ENCODE data around the gene NPLOC4. TPM values are rescaled to one million over a fixed set of nuclear protein-coding genes. Genes with fewer than 3 reads are reported as not detected.
"Not testable (repeated sequence)": the region's sequence is repeated elsewhere in the genome, so short reads cannot be mapped to it uniquely, and the experiment has no call there.

NPLOC4 gene
- total RNA-seq, 1 experiment from 2014 or later = 208 TPM

DNA sequence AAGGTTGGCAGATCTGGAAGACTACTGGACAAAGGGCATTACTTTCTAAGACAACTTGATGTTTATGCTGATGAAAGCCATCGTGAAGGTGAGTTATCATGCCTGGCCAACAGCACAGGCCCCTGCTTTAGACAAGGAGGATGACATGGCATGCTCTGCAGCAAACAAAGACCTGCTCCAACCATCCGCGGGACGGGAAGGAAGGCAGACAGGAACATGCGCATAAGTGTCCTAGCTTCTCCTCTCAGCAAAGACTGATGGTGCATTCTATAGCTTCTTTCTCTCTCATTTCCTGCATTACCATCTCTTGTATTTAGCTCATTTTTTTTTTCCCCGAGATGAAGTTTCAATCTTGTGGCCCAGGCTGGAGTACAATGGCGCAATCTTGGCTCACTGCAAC, 5.4 kb downstream of the NPLOC4 start:
- Histone ChIP-seq H3K27ac (no peak overlapping the region), H3K4me3 (no peak overlapping the region), H3K9me3 (ENCODE audit: insufficient read depth, low read depth) (no peaks in the 10 kb centered on the region), H3F3A (ENCODE audit: insufficient read depth, low read depth) (peaks cover 10% of the 10 kb centered on the region; the same call in 1 of the 2 replicates), H3K27me3 (ENCODE audit: insufficient read depth, low read depth) (no peaks in the 10 kb centered on the region), H3K4me2 (no peak overlapping the region), H3K36me3 (ENCODE audit: low read depth) (0 out of 2 replicates have a peak, but pooled peaks cover 4% of the 10 kb centered on the region), H3K9me2 (ENCODE audit: insufficient read depth) (no peaks in the 10 kb centered on the region), H3K79me2 (ENCODE audit: low read depth) (peaks cover 57% of the 10 kb centered on the region), H4K20me1 (ENCODE audit: insufficient read depth) (peaks cover 42% of the 10 kb centered on the region), H3K4me1 (replicated peaks; ENCODE audit: insufficient read depth) (peaks cover 6% of the 10 kb centered on the region; the same call in 1 of the 2 replicates), H2AFZ (no peak overlapping the region)
- ChIA-PET CTCF (no interaction called here), POLR2A (ENCODE audit: unreplicated experiment) (interaction anchor here (0.6 kb wide), 1 partner anchor 123 kb away, joined by 14 read pairs; no protein-coding TSS in a partner anchor)
- DNase-seq = no peak
- no TSS peak for BruUV-seq (replicated peaks)
- no peak for TF ChIP-seq EZH2 (IDR thresholded peaks at IDR 0.05; ENCODE audit: low read depth)
- TF ChIP-seq, protein P1, sequence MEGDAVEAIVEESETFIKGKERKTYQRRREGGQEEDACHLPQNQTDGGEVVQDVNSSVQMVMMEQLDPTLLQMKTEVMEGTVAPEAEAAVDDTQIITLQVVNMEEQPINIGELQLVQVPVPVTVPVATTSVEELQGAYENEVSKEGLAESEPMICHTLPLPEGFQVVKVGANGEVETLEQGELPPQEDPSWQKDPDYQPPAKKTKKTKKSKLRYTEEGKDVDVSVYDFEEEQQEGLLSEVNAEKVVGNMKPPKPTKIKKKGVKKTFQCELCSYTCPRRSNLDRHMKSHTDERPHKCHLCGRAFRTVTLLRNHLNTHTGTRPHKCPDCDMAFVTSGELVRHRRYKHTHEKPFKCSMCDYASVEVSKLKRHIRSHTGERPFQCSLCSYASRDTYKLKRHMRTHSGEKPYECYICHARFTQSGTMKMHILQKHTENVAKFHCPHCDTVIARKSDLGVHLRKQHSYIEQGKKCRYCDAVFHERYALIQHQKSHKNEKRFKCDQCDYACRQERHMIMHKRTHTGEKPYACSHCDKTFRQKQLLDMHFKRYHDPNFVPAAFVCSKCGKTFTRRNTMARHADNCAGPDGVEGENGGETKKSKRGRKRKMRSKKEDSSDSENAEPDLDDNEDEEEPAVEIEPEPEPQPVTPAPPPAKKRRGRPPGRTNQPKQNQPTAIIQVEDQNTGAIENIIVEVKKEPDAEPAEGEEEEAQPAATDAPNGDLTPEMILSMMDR (conservative IDR thresholded peaks at IDR 0.05) = no peak
- intact Hi-C loops (cut with micrococcal nuclease; ENCODE audit: unreplicated experiment) = no loop called here

- POLR2A ChIA-PET (ENCODE audit: unreplicated experiment) = interaction anchor here (0.6 to 0.7 kb wide), 2 partner anchors 16 to 31 kb away, joined by 3 to 4 read pairs; no protein-coding TSS in a partner anchor
These were observed 6.6 kb downstream of the NPLOC4 start for GRCh38 chr17:81630274-81630673.

DNA sequence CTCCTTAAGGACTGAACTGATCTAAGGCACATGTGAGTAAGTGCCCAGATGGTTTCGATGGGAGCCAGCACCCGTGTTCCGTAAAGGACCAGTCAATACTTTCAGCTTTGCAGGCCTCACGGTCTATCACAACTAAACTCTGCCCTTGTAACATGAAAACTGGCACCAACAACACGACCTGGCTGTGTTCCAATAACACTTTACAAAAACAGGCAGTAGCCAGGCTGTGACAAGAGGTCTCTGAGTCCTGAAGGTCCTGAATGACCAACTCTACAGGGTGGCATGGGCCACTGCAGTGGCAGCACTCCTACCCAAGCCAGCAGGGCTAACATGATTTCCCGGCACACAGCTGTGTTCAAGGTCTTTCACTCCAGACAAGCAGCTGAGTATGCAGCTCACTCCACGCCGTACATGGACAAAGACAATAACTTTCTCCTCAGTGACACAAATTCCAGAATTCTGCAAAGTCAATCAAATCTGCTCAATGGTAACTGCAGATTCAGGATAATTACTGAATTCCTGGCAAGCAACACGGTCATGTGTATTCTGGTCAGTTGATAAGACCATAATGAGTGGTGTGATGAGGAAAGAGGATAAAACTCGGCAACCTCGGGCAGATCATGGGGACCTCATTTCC, 15.3 kb downstream of the NPLOC4 start:
- no peak overlapping the region for H3K27ac ChIP-seq
- no peak overlapping the region for H2AFZ ChIP-seq
- no peak for TF ChIP-seq EZH2 (IDR thresholded peaks at IDR 0.05; ENCODE audit: low read depth)
- TF ChIP-seq, protein P1 (conservative IDR thresholded peaks at IDR 0.05) = no peak
- H3K36me3 ChIP-seq (ENCODE audit: low read depth) = peaks cover 5% of the 10 kb centered on the region
- ChIA-PET CTCF (no interaction called here), POLR2A (ENCODE audit: unreplicated experiment) (no interaction called here)
- no peaks in the 10 kb centered on the region for H3K9me3 ChIP-seq (ENCODE audit: insufficient read depth, low read depth)
- no TSS peak for BruUV-seq (replicated peaks)
- no peaks in the 10 kb centered on the region for H3K79me2 ChIP-seq (ENCODE audit: low read depth)
- H3K27me3 ChIP-seq (ENCODE audit: insufficient read depth, low read depth) = no peaks in the 10 kb centered on the region
- H3K4me1 ChIP-seq (replicated peaks; ENCODE audit: insufficient read depth) = no peaks in the 10 kb centered on the region
- intact Hi-C loops (cut with micrococcal nuclease; ENCODE audit: unreplicated experiment) = no loop called here
- no peaks in the 10 kb centered on the region for H3F3A ChIP-seq (ENCODE audit: insufficient read depth, low read depth)
- H4K20me1 ChIP-seq (ENCODE audit: insufficient read depth) = peaks cover 1% of the 10 kb centered on the region
- no peaks in the 10 kb centered on the region for H3K9me2 ChIP-seq (ENCODE audit: insufficient read depth)
- no peak overlapping the region for H3K4me2 ChIP-seq
- DNase-seq = no peak
- no peak overlapping the region for H3K4me3 ChIP-seq

More at GRCh38 chr17:81630274-81630673, 6.6 kb downstream of the NPLOC4 start:
- no peaks in the 10 kb centered on the region for H3K27me3 ChIP-seq (ENCODE audit: insufficient read depth, low read depth)
- intact Hi-C loops (cut with micrococcal nuclease; ENCODE audit: unreplicated experiment) = no loop called here
- peaks cover under 1% of the 10 kb centered on the region; the same call in 1 of the 2 replicates for H3K4me1 ChIP-seq (replicated peaks; ENCODE audit: insufficient read depth)
- H4K20me1 ChIP-seq (ENCODE audit: insufficient read depth) = peaks cover 33% of the 10 kb centered on the region
- no peak overlapping the region for H3K27ac ChIP-seq
- no peaks in the 10 kb centered on the region for H3F3A ChIP-seq (ENCODE audit: insufficient read depth, low read depth)
- no peak overlapping the region for H2AFZ ChIP-seq
- no peaks in the 10 kb centered on the region for H3K9me2 ChIP-seq (ENCODE audit: insufficient read depth)
- H3K4me2 ChIP-seq = no peak overlapping the region
- no peak overlapping the region for H3K4me3 ChIP-seq
- no peaks in the 10 kb centered on the region for H3K9me3 ChIP-seq (ENCODE audit: insufficient read depth, low read depth)
- no peak for DNase-seq
- no TSS peak for BruUV-seq (replicated peaks)
- CTCF ChIA-PET = interaction anchor here (0.7 kb wide), 1 partner anchor 52 kb away, joined by 3 read pairs; no protein-coding TSS in a partner anchor
- H3K36me3 ChIP-seq (ENCODE audit: low read depth) = 0 out of 2 replicates have a peak, but pooled peaks cover 4% of the 10 kb centered on the region
- TF ChIP-seq, protein P1 (conservative IDR thresholded peaks at IDR 0.05) = no peak
- no peak for TF ChIP-seq EZH2 (IDR thresholded peaks at IDR 0.05; ENCODE audit: low read depth)
- H3K79me2 ChIP-seq (ENCODE audit: low read depth) = peaks cover 45% of the 10 kb centered on the region

GRCh38 chr17:81618307-81618706, 18.6 kb downstream of the NPLOC4 start:
- Histone ChIP-seq H4K20me1 (ENCODE audit: insufficient read depth) (peaks cover 16% of the 10 kb centered on the region), H3K79me2 (ENCODE audit: low read depth) (peaks cover 11% of the 10 kb centered on the region; the same call in 1 of the 2 replicates)
- H3K36me3 ChIP-seq (ENCODE audit: low read depth); H3K4me3 ChIP-seq; H3K9me2 ChIP-seq (ENCODE audit: insufficient read depth); CTCF ChIA-PET; H3K4me1 ChIP-seq (replicated peaks; ENCODE audit: insufficient read depth); H2AFZ ChIP-seq; H3K4me2 ChIP-seq; intact Hi-C loops (cut with micrococcal nuclease; ENCODE audit: unreplicated experiment); DNase-seq; H3F3A ChIP-seq (ENCODE audit: insufficient read depth, low read depth); POLR2A ChIA-PET (ENCODE audit: unreplicated experiment); H3K27ac ChIP-seq; H3K27me3 ChIP-seq (ENCODE audit: insufficient read depth, low read depth); BruUV-seq (replicated peaks); H3K9me3 ChIP-seq (ENCODE audit: insufficient read depth, low read depth): not testable (repeated sequence)
